Fibroblast of lung (primary cell): ENCODE measurements around the gene OSM. TPM values are rescaled to one million over a fixed set of nuclear protein-coding genes. Genes with fewer than 3 reads are reported as not detected.

Experiments
- DNase-seq, 2 donors: peaks; one replicate each; pipeline versions ENCODE4 v3.0.0 to v3.0.0-alpha.2; 2010; ENCODE audit warnings: low read depth in 2 of 2
- H2AFZ ChIP-seq: 2 replicates; pipeline ENCODE4 v1.5.1; 2012; ENCODE audit warnings: low read length, control low read depth, inconsistent platforms
- H3K27ac ChIP-seq: 2 replicates; pipeline ENCODE4 v1.5.1; 2011; ENCODE audit warnings: low read length, control low read depth; ENCODE audit not compliant: insufficient read depth
- H3K27me3 ChIP-seq: 2 replicates; pipeline ENCODE4 v1.5.1; 2011; ENCODE audit warnings: mild to moderate bottlenecking, low read length; ENCODE audit not compliant: control insufficient read depth, insufficient read depth
- H3K36me3 ChIP-seq: 2 replicates; pipeline ENCODE4 v1.5.1; 2011; ENCODE audit warnings: low read length; ENCODE audit not compliant: control insufficient read depth, insufficient read depth
- H3K4me1 ChIP-seq: 2 replicates; pipeline ENCODE4 v1.5.1; 2011; ENCODE audit warnings: low read length; ENCODE audit not compliant: control insufficient read depth, insufficient read depth; ENCODE audit errors: extremely low read depth
- H3K4me2 ChIP-seq: 2 replicates; pipeline ENCODE4 v1.5.1; 2011; ENCODE audit warnings: low read length, control low read depth; ENCODE audit not compliant: insufficient read depth; ENCODE audit errors: extremely low read depth
- H3K4me3 ChIP-seq, 4 experiments: fragments of 200-600 bp in 1 of 4; sonication (generic) in 1 of 4; replicated peaks in 1 of 4; 2 replicates each; pipeline ENCODE4 v1.5.1; 2011 to 2016; ENCODE audit warnings: low read length in 4 of 4, low read depth in 3 of 4, mild to moderate bottlenecking in 3 of 4, control low read depth in 2 of 4, inconsistent platforms in 1 of 4, mixed read lengths in 1 of 4; ENCODE audit not compliant: insufficient read depth in 1 of 4; ENCODE audit errors: control extremely low read depth in 1 of 4
- H3K79me2 ChIP-seq: 2 replicates; pipeline ENCODE4 v1.5.1; 2012; ENCODE audit warnings: mild to moderate bottlenecking, low read length, inconsistent platforms; ENCODE audit not compliant: control insufficient read depth, insufficient read depth
- H3K9ac ChIP-seq: 2 replicates; pipeline ENCODE4 v1.5.1; 2011; ENCODE audit warnings: mild to moderate bottlenecking, low read length, control low read depth; ENCODE audit not compliant: insufficient read depth
- H3K9me3 ChIP-seq: 2 replicates; pipeline ENCODE4 v1.5.1; 2012; ENCODE audit warnings: low read depth, low read length; ENCODE audit not compliant: control insufficient read depth, insufficient read depth
- H4K20me1 ChIP-seq: 2 replicates; pipeline ENCODE4 v1.5.1; 2011; ENCODE audit warnings: low read length; ENCODE audit not compliant: control insufficient read depth, insufficient read depth; ENCODE audit errors: extremely low read depth
- CTCF ChIP-seq, 2 donors: IDR thresholded peaks in 1 of 2; conservative IDR thresholded peaks in 1 of 2; 1 replicate in 1 of 2; 2 replicates in 1 of 2; pipeline ENCODE4 v1.5.1; 2011 to 2012; ENCODE audit warnings: low read length in 2 of 2, control low read depth in 1 of 2, inconsistent platforms in 1 of 2, low read depth in 1 of 2, mild to moderate bottlenecking in 1 of 2
- EZH2 ChIP-seq: IDR thresholded peaks from 2 replicates; pipeline ENCODE4 v1.5.1; 2012; ENCODE audit warnings: low read length, control low read depth, mild to moderate bottlenecking; ENCODE audit errors: missing control alignments
- polyA plus RNA-seq, 2 donors: library from polyadenylated mRNA; depleted of rRNA in 1 of 2; stranded (reverse) in 1 of 2; unstranded in 1 of 2; fragments of >200 nt; gene quantifications; 2 replicates each; pipeline ENCODE4 v1.2.1, GENCODE V29; 2011 to 2012; ENCODE audit warnings: missing spikeins in 1 of 2
- total RNA-seq: library from RNA; depleted of rRNA; stranded (reverse); fragments of >200 nt; gene quantifications from 2 replicates; pipeline ENCODE4 v1.2.1, GENCODE V29; 2014

The OSM gene
- total and polyA plus RNA-seq, 2 donors (not counting 1 experiment from before 2014, with no cell fraction given): not detected

- Histone ChIP-seq H3K27ac (no peak overlapping the region), H2AFZ (no peak overlapping the region), H3K36me3 (peaks cover 14% of the 10 kb centered on the region), H3K79me2 (peaks cover 43% of the 10 kb centered on the region), H3K9me3 (no peaks in the 10 kb centered on the region), H3K4me3 (peak overlapping the region in 1 of 4 experiments; percentile 33), H4K20me1 (no peaks in the 10 kb centered on the region), H3K27me3 (no peaks in the 10 kb centered on the region), H3K9ac (no peak overlapping the region), H3K4me2 (peak overlapping the region; percentile 75), H3K4me1 (peaks cover 49% of the 10 kb centered on the region)
- DNase-seq: no peak
- no peak for TF ChIP-seq CTCF (conservative IDR thresholded peaks at IDR 0.05 in 1 of 2, IDR thresholded peaks at IDR 0.05 in 1 of 2; ENCODE audit: low read depth in 1 of 2, low read length in 2 of 2)
- no peak for TF ChIP-seq EZH2
These were observed 18.7 kb downstream of the OSM start for GRCh38 chr22:30247974-30248373.

DNA sequence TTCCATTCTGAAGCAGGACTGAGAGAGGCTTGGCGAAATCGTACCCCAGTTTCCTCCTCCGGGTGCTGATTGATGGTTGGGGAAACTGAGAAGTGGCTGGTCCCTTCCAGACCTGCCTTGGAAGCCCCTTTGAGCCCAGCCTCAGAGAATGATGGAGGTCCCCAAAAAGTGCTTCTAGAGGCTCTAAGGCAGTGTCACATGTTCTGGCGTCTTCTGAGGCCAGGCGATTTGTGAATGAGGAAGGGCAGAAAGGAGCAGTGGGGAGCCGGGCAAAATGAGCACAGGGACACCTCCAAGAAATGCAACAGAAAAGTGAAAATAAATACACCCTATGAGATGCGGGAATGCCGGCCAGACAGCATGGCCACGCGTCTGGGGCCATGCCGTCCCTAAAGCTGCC is 19.1 kb downstream of the OSM start:
- peaks cover 49% of the 10 kb centered on the region for H3K4me1 ChIP-seq
- no peak overlapping the region for H2AFZ ChIP-seq
- H3K4me2 ChIP-seq: peak overlapping the region; percentile 75
- H3K27ac ChIP-seq: peak overlapping the region; percentile 95
- H3K9me3 ChIP-seq: no peaks in the 10 kb centered on the region
- peaks cover 48% of the 10 kb centered on the region for H3K79me2 ChIP-seq
- H3K4me3 ChIP-seq: peak overlapping the region in 1 of 4 experiments; percentile 82
- TF ChIP-seq EZH2 (no peak), CTCF (conservative IDR thresholded peaks at IDR 0.05 in 1 of 2, IDR thresholded peaks at IDR 0.05 in 1 of 2; ENCODE audit: low read depth in 1 of 2, low read length in 2 of 2) (no peak)
- H3K9ac ChIP-seq: peak overlapping the region; percentile 26
- no peak for DNase-seq
- peaks cover 16% of the 10 kb centered on the region for H3K36me3 ChIP-seq
- H4K20me1 ChIP-seq: no peaks in the 10 kb centered on the region
- no peaks in the 10 kb centered on the region for H3K27me3 ChIP-seq

- H3K9ac ChIP-seq: peak overlapping the region; percentile 96
- DNase-seq: peak in 1 of 2 donors; percentile 82
These were observed 19.8 kb downstream of the OSM start for GRCh38 chr22:30246814-30247376.

More at GRCh38 chr22:30246814-30247376, 19.8 kb downstream of the OSM start:
- Histone ChIP-seq H3K27me3 (no peaks in the 10 kb centered on the region), H3K27ac (peak overlapping the region; percentile 95), H3K4me3 (peak overlapping the region; percentile 54 to 82 (median 68)), H3K79me2 (peaks cover 49% of the 10 kb centered on the region), H3K4me1 (peaks cover 48% of the 10 kb centered on the region), H3K36me3 (peaks cover 17% of the 10 kb centered on the region), H3K9me3 (no peaks in the 10 kb centered on the region), H3K4me2 (peak overlapping the region; percentile 99), H4K20me1 (no peaks in the 10 kb centered on the region), H2AFZ (no peak overlapping the region)
- no peak for TF ChIP-seq EZH2
